Measurements from ENCODE around the gene IAPP. TPM values are rescaled to one million over a fixed set of nuclear protein-coding genes. Genes with fewer than 3 reads are reported as not detected.

Gene IAPP
- total and polyA plus RNA-seq, 5 donors from 2014 or later: not detected

GRCh38 chr12:21428241-21428640 is 55.5 kb downstream of the IAPP start:
- H3K27ac Mint-ChIP-seq: peak overlapping the region in 1 of 3 donors; percentile 15
- H3K9me3 ChIP-seq (ENCODE audit: control insufficient read depth in 2 of 2, low read length in 2 of 2): no peaks in the 10 kb centered on the region
- no peak overlapping the region for H3K4me3 ChIP-seq (ENCODE audit: low read depth, low read length)
- peaks cover 5% of the 10 kb centered on the region for H3K27me3 ChIP-seq (ENCODE audit: control insufficient read depth, insufficient read depth, low read length)
- H3K4me3 Mint-ChIP-seq: no peak overlapping the region
- peaks cover 0 to 2% (median 0%) of the 10 kb centered on the region in 7 donors for H3K9me3 Mint-ChIP-seq
- no peaks in the 10 kb centered on the region for H3K36me3 ChIP-seq (ENCODE audit: control insufficient read depth, insufficient read depth, low read length)
- no peak for ATAC-seq (ENCODE audit: low read depth in 2 of 2)
- no peak for DNase-seq
- H3K27me3 Mint-ChIP-seq: peaks cover 22% of the 10 kb centered on the region
- H3K4me1 Mint-ChIP-seq: peaks cover 0 to 4% (median 0%) of the 10 kb centered on the region in 4 donors
- no peaks in the 10 kb centered on the region for H3K36me3 Mint-ChIP-seq
- no peak overlapping the region for H3K27ac ChIP-seq (ENCODE audit: insufficient read depth, low read length, poor library complexity, severe bottlenecking)
- H3K4me1 ChIP-seq (ENCODE audit: control insufficient read depth, insufficient read depth, low read length, poor library complexity, severe bottlenecking): no peaks in the 10 kb centered on the region

Other genes with a start within 250 kb of the IAPP start
- gene SLCO1B1, start 241.7 kb upstream of the IAPP start, total RNA-seq: not detected
- gene SLCO1B1, start 241.7 kb upstream of the IAPP start, polyA plus RNA-seq: not detected
- gene SLCO1A2, start 38.0 kb upstream of the IAPP start, total RNA-seq: not detected
- gene SLCO1A2, start 38.0 kb upstream of the IAPP start, polyA plus RNA-seq: not detected
- gene PYROXD1, start 64.8 kb downstream of the IAPP start, total RNA-seq: 61.8 TPM
- gene PYROXD1, start 64.8 kb downstream of the IAPP start, polyA plus RNA-seq: 10 to 100 TPM; 25.9 to 46.0 (median 38.9) TPM
- 39.6 TPM for gene RECQL, start 128.7 kb downstream of the IAPP start, total RNA-seq
- 10 to 100 TPM; 66.5 to 84.4 (median 75.3) TPM for gene RECQL, start 128.7 kb downstream of the IAPP start, polyA plus RNA-seq
- 40.5 TPM for gene GOLT1B, start 128.9 kb downstream of the IAPP start, total RNA-seq
- 10 to 100 TPM; 28.9 to 43.1 (median 32.8) TPM for gene GOLT1B, start 128.9 kb downstream of the IAPP start, polyA plus RNA-seq
- gene SPX, start 153.4 kb downstream of the IAPP start, total RNA-seq: 0.76 TPM
- gene SPX, start 153.4 kb downstream of the IAPP start, polyA plus RNA-seq: under 1 TPM in 3 of 4 donors, not detected in 1; 0.09 to 0.59 (median 0.17) TPM
- gene GYS2, start 231.9 kb downstream of the IAPP start, total RNA-seq: not detected
- under 1 TPM in 2 of 4 donors, not detected in 2; 0.08 to 0.09 TPM for gene GYS2, start 231.9 kb downstream of the IAPP start, polyA plus RNA-seq

Measured in CD4-positive, CD25-positive, alpha-beta regulatory T cell (primary cell).